GM04503 (cell line): ENCODE results near the gene ELMO2.
A peak's percentile ranks its signal among the peaks of the same experiment; 100 is the strongest.

Source experiments
- DNase-seq: peaks from one replicate; pipeline ENCODE4 v3.0.0-alpha.2; 2012; ENCODE audit warnings: low read depth

The ELMO2 gene, protein sequence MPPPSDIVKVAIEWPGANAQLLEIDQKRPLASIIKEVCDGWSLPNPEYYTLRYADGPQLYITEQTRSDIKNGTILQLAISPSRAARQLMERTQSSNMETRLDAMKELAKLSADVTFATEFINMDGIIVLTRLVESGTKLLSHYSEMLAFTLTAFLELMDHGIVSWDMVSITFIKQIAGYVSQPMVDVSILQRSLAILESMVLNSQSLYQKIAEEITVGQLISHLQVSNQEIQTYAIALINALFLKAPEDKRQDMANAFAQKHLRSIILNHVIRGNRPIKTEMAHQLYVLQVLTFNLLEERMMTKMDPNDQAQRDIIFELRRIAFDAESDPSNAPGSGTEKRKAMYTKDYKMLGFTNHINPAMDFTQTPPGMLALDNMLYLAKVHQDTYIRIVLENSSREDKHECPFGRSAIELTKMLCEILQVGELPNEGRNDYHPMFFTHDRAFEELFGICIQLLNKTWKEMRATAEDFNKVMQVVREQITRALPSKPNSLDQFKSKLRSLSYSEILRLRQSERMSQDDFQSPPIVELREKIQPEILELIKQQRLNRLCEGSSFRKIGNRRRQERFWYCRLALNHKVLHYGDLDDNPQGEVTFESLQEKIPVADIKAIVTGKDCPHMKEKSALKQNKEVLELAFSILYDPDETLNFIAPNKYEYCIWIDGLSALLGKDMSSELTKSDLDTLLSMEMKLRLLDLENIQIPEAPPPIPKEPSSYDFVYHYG

DNA sequence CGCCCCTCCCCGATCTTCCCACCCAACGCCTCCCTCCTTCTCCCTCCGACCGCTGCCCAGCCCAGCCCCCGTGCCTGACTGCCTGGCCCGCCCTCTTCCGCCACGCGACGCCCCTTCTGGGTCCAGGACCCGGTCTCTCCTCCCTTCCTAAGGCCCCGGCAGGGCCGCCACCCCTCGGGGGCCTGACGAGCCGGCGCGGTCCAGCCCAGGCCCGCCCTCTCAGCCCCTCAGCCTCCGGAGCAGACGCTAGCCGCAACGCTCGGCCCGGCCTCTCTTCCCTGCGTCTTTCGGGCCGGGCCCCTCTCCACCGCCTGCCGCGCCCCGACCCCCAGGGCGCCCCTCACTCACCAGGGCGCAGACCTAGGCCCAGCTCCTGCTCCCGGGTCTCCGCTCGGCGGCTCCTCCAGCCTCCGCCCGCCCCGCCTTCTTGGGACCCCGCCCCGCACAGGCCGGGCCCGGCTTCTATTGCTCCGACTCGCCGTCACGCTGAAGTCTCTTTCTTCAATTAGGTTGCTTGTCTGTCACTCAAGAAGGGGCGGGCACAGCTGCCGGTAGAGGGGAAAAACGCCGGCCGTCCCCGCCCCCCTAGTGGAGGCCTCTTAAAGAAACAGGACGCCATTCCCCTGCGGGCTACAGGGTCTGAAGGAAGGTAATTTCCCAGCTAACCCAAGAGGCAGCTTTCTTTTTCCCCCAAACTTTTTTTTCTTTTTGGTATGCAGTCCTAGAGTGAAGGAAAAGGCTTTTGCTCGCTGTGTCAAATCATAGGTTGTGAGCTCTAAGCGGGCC lies at the start of gene ELMO2:
TSS of gene ELMO2 (minus strand) at position 416 of the 786 bp plus-strand sequence. CDS start 12,133 bp downstream, outside the sequence.
- DNase-seq = peak; percentile 73

DNA sequence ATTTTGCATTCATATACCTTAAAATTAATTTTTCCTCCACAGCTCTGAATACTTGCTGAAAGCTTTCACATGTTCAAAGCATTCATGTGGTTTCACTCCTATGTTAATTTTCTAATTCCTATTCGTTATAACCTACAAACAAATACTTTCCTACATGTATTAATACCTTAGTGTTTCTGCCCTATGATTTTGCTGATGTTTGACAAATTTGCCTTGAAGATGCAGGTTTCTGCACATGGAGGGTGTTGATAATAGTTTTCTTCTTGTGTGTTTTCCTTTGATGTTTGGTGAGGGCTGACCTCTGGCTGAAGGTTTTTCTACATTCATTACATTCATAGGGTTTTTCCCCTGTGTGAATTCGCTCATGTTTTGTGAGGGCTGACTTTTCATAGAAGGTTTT lies 49.3 kb upstream of the ELMO2 start:
- no peak for DNase-seq

DNA sequence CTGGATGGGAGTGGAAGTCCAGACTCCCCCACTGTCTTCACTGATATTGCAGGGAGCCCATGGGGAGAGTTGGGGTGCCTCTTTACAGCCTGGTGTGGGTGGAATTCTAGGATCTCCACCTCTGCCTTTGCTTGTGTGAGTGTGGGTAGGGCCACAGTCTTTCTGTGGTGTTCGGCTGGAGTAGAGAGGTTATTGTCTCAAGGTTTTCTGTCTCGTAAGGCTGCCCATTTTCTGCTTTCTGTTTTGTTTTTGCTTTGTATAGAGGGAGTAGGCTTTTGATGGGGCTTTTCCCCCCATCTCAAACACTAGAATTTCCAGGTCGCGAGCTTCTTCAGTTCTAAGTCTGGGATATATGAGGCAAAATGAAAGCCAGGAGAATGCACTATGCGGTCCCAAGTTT lies 40.4 kb upstream of the ELMO2 start:
- no peak for DNase-seq

DNA sequence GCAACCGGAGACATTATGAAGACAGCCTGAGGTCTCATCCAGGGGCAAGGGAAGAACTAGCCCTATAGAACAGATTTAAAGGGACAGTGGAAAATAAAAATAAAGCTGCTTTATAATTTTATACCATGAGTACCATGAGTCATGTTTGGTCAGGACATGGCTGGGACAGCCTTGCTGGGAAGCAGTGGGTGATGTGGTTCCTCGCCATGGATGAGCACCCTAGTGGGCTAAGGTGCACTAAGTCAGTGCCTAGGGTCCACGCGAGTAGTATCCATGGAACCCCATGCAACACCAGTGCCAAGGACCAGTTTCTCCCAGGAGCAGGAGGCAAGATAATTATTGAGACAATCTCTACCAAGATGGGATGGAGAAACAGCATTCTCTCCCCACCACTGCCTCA lies 33.4 kb upstream of the ELMO2 start:
- DNase-seq = no peak

DNA sequence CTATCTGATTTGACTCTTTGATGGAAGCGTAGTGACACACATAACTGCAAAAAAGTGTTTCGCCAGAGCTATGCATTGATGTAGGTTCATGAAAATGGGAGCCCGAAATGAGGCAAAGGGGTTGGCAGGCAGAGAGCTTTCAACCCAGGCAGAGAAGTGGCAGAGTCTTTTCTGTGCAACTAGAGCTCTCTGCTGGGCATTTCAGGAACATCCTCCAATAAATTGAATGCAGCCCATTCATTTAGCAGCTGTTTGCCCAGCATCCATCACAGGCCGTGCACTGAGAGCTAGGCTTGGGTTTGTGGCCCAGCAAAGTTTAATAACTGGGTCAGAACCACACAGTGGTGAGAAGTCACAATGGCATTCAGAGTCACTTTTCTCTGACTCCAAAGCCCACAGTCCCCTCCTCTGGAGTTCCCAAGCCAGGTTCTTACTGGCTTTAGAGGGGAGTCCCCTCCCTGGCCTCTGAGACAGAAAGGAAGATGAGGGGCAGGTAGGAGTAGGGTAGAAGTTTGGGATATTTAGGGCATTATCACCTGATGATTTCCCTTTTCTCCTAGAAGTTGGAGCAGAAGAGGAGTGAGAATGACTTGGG lies 31.8 kb upstream of the ELMO2 start:
- DNase-seq = peak; percentile 5

DNA sequence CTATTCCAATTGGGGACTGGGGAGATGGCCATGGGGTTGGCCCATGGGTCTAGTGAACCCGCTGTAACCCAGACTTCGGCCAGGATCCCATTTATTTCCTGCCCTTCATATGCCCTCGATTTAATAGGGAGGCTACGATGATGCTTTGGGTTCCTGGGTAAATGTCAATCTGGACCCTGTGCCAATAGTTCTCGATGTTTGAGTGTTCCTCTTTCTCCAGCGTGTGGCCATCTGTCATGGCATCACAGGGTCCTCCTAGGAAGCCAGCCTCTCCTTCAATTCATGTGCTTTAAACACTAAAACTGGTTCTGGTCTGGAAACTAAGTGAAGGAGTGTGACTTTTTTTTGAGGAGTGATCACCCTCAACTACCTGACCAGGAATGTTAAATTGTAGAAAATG lies 28.7 kb upstream of the ELMO2 start:
- DNase-seq = no peak

DNA sequence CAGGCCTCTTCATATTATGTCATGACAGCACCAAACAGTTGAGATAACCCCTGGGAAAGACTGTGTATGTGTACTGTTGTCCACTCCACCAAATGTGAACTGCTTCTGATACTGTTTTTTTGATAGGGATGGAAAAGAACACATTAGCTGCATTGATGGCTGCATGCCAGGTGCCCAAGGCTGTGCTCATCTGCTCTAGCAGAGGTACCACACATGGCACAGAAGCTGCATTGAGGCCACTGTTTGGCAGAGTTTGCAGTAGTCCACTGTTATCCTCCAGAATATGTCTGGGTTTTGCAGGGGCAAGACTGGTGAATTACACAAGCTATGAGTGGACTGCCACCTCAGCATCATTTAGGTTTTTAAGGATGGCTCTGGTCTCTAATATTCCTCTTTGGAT lies 28.2 kb upstream of the ELMO2 start:
- DNase-seq = no peak

DNA sequence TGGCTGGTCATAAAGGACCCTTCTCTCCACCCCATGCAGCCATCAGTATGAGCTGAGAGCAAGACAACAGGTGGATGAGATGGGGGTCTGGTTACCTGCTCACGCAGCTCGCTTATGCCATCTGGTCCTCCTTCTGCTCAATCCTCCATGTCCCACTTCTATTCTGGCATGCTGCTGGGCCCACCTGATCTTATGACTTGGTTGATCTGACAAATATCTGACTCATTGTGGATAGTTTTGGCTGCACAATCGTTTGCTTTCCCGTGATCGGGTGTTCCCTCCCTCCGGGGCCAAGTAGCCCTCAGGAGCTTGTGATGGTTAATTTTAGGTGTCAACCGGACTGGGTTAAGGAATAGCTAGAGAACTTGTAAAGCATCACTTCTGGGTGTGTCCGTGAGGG lies 26.6 kb upstream of the ELMO2 start:
- DNase-seq = no peak

DNA sequence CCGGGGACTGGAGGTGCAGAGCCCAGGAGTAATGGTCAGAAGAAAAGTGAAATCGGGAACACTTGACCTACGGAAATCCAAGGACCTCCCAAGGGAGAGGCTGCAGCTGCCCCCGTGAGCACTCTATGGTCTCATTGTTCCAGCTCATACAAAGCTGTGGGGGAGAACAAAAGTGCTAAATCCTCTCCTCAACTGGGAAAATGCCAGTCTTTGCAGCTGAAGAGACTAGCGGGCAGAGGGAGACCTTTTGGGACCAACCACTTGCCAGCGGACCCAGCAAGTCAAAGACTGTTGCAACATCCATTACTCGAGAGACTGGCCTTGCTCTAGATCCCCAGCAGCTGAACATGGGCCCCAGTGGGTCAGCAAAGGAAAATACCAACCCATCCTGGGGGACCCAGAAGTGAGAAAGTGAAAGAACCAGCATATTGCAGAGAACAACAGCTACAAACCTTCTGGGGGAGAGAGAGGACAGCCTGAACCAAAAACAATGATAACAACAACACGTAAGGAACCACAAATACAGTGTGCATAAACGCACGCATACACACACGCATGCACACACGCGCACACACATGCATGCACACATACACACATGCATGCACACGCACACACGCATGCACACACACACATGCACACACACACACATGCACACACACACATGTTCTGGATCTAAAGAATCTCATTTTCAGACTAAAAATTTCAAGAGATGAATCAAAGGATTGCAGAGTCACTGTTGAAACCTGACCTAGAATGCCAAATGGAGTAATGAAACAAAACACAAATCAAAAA lies 24.7 kb upstream of the ELMO2 start:
- DNase-seq = no peak

DNA sequence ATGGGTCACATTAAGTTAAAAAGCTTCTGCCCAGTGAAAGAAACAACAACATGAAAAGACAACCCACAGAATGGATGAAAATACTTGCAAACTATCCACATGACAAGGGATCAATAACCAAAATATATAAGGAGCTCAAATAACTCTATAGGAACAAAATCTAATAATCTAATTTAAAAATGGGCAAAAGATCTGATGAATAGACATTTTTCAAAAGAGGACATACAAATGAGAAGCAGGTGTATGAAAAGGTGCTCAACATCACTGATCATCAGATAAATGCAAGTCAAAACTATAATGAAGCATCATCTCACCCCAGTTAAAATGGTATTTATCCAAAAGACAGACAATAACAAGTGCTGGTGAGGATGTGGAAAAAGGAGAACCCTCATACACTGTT lies 21.0 kb upstream of the ELMO2 start:
- DNase-seq = no peak

DNA sequence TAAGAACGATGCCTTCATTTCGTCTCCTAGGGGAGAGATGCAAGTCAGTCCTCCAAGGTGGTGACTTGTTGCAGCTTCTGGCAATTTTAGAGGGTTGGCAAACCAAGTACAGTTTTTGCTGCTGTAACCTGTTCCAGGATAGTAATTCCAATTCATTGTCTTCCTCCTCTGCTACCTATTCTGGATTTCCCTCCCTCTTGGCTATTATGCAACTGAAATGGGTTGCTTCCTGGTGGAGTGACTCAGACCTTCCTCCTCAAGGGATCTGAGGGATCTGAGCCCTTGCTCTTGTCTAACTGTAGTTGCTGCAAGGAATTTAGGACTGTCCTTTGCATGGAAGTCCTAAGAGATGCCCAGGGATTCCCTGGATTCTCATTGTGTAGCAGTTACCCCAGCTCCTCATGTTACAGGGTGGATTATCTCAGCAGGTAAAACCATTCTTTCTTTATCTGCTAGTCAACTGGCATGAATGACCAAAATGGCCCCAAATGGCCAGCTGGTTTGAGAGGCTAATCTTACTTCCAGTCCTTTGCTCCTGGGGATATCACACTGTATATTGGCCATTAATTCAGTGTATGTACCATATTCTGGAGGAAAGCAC lies 17.6 kb upstream of the ELMO2 start:
- no peak for DNase-seq

DNA sequence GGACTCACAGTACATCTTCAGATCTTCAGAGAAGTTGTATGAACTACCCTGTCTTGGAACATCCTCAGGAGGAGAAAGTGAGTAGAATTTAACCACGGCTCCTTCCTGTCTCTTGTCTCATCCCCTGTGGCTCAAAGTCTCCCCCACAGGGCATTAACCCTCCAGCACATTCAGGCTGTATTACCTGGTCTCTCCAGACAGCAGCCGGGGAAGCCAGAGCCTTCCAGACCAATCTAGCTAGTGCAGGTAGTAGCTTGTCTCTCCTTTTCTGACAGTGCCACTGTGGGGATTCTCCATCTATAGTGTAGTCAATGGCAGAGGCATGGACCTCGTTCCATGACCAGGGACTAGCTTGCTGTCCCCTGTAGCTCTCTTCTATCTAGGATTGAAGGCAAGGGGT lies 16.9 kb upstream of the ELMO2 start:
- DNase-seq = no peak

DNA sequence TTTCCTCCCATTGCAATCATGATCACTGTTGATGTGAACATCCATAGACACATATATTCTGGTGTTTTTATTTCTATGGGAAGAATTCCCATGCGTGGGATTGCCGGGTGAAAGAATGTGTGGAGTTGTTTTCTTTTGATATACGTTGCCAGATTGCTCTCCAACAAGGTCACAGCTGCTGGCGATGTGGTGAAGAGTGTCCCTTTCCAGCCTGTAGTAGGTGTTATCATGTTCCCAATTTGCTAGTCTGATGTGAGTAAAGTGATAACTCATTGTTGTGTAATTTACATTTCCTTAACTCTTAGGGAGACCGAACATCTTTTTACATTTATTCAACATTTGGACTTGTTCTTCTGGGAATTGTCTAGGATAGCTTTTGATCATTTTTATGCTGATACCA lies 14.5 kb upstream of the ELMO2 start:
- no peak for DNase-seq

DNA sequence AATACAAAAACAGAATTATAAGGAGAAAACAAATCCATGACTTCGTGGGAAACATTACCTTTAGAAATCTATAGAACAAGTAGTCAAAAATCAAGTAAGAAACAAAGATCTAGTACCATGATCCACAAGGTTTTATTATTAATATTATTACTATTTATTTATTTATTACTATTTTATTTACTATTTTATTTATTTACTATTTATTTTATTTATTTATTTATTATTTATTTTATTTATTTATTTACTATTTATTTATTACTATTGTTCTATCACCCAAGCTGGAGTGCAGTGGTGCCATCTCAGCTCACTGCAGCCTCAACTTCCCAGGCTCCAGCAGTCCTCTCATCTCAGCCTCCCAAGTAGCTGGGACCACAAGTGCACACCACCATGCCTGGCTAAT lies 13.5 kb upstream of the ELMO2 start:
- DNase-seq = no peak

DNA sequence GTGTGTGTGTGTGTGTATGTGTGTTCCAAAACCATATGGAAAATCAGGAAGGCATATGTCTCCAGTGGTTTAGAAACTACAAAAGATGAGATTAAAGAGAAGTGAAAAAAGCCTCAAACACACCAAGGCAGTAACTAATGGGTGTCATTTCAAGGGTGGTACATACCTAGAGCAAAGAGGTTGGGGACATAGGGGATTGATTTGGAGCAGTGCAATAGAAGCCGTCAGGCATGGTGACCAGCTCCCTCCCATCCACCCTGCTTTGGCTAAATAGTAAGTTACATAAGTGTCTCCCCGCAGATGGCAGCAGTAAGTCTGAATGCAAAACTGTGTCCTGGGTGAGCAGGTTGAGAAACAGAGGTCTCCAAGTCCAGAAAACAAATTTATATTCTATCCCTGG lies 10.4 kb upstream of the ELMO2 start:
- DNase-seq = no peak

DNA sequence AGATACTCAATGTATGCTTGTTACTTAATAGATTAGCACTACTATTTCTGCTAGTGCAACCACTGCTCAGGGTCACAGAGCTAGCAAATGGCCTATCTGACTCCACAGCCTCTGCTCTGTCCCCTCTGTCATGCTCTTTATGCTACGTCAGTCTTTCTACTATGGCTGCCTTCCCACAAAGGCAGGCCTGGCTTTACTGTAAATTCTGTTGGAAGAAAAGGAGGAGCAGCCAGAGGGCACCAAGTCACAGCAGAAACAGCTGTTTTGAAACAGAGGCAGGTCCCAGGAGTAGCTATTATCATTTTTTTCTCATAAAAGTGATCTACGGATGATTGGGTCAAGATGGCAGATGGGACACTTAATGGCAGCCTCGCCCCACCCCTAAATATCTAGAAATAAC lies 10.0 kb upstream of the ELMO2 start:
- no peak for DNase-seq

DNA sequence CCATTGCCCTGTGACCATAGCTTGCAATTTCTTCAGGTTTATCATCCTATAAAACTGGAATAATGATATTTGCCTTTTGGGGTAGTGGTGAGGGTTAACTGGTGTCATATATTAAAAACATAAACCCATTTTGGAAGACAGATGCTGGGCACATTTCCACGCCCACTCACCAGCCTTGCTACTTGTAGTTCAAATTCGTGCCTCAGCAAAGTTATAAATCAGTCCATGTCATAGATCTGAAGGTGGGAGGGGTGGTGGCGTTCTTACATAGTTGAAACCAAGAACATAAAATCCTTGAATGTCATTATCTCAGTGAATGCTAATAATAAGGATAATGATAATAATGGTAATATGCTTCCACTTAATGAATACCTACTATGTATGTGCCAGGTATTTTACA lies 9.4 kb upstream of the ELMO2 start:
- DNase-seq = no peak

DNA sequence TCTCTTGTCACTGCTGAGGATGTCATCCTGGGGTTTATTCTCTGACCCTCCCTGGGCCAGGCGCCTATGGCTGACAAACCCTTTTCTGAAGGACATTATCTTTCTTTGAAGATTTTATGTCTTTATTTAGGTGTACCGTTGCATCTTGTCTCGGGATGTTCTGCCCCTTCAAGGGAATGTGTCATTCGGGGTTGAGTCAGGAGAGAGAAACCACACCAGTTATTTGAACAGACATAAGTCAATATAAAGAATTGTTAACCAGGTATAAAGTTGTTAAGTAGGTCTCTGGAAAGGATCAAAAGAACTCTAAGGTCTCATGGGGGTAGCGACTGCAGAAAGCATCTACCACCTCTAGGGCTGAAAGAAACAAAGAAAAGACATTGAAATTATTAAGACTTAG lies 8.2 kb upstream of the ELMO2 start:
- DNase-seq = no peak

DNA sequence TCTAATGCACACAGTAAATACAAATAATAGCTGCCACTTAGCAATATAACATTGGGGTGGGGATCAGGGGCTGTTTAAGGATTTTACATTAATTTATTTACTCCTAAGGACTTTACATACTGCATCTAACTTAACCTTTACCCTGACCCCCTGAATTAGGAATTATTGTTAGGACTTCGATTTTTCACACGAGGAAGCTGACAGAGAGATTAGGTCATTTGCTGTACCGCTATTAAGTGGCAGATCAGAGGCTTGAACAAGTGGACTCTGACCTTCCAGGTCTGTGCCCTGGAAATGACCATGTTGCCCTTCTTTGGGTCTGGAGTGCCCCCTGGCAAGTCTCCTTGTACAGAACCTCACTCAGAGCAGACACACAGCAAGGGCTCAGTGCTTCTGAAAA lies 5.2 kb upstream of the ELMO2 start:
- DNase-seq = no peak

DNA sequence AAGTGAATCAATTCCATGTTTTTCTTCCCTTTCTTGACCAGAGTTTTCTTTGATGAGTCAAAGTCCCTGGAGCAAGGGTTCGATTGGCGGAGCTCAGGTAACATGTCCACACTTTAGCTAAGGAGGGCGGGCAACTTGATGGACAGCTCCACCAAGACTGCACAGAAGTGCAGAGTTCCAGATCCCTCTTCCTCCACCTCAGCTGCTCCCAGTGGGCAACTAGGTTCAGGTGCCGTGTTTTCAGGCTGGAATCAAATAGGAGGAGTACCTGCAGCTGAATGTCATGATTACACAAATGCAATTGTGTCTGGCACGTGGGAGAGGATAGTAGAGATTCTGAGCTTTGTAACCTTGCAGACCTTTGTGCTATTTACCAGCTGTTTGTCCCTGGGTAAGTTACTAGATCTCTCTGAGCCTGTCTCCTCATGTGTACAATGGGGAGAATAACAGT lies 1.9 kb upstream of the ELMO2 start:
- DNase-seq = no peak

DNA sequence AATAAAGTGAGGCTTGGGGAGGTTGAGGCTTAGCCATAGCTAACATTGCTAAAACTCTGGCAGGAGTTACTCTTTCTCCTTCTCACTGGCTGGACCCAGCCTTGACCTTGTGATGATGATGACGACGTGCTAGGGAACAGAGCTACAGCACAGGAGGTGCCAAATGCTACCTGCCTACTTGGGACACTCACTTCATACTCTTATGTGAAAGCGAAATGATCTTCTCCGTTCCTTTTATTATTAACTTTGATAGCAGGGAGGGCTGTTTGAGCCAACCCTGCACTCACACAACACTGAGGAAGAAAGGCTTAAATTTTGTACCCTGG lies 1.2 kb upstream of the ELMO2 start:
- DNase-seq = no peak
